ENCODE measurements around the gene ATP6V1D. TPM values are rescaled to one million over a fixed set of nuclear protein-coding genes. Genes with fewer than 3 reads are reported as not detected.

ATP6V1D gene
- total RNA-seq, 1 experiment from 2014 or later = 38.5 TPM

DNA sequence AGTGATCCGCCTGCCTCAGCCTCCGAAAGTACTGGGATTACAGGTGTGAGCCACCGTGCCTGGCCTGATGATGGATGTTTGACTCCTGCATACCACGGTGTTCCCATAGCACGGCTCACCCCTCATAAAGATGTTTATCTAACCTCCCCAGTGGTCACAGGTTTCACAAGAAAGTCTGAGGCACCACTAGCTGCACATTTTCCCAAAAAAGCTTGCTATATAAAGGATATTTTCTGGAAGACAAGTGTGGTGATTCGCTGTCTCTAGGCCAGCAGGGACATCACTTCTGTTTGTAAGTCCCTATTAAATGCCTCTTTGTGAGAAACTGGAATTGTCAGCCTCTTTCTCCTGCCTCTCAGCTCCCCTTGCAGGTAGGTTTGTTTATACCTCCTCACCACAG lies 34.1 kb upstream of the ATP6V1D start:
- ATAC-seq (no peak), DNase-seq (ENCODE audit: low read depth, low spot score) (no peak)
- BruUV-seq (replicated peaks) = no TSS peak
- TF ChIP-seq, protein P1, sequence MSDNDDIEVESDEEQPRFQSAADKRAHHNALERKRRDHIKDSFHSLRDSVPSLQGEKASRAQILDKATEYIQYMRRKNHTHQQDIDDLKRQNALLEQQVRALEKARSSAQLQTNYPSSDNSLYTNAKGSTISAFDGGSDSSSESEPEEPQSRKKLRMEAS (IDR thresholded peaks at IDR 0.05) = no peak
- TF ChIP-seq RAD21 (IDR thresholded peaks at IDR 0.05; ENCODE audit: low read depth) (no peak), REST (IDR thresholded peaks at IDR 0.05; ENCODE audit: low read depth) (no peak), EGR1 (IDR thresholded peaks at IDR 0.05; ENCODE audit: low read depth) (no peak), ZFX (IDR thresholded peaks at IDR 0.05) (no peak), SP1 (IDR thresholded peaks at IDR 0.05; ENCODE audit: low read depth) (no peak), JUND (IDR thresholded peaks at IDR 0.05) (no peak), SRF (IDR thresholded peaks at IDR 0.05; ENCODE audit: low read depth) (no peak), POLR2AphosphoS5 (IDR thresholded peaks at IDR 0.05; ENCODE audit: low read depth, low read length) (no peak), CTCF (IDR thresholded peaks at IDR 0.05 in 2 of 3, conservative IDR thresholded peaks at IDR 0.05 in 1 of 3; ENCODE audit: borderline replicate concordance in 1 of 3, insufficient read depth in 1 of 3, low read depth in 2 of 3, low read length in 2 of 3) (no peak), EZH2phosphoT487 (IDR thresholded peaks at IDR 0.05; ENCODE audit: borderline replicate concordance) (no peak), EZH2 (IDR thresholded peaks at IDR 0.05) (no peak), SIN3A (IDR thresholded peaks at IDR 0.05; ENCODE audit: low read depth) (no peak), FOSL1 (IDR thresholded peaks at IDR 0.05; ENCODE audit: low read depth) (no peak)
- TF ChIP-seq, protein P2, sequence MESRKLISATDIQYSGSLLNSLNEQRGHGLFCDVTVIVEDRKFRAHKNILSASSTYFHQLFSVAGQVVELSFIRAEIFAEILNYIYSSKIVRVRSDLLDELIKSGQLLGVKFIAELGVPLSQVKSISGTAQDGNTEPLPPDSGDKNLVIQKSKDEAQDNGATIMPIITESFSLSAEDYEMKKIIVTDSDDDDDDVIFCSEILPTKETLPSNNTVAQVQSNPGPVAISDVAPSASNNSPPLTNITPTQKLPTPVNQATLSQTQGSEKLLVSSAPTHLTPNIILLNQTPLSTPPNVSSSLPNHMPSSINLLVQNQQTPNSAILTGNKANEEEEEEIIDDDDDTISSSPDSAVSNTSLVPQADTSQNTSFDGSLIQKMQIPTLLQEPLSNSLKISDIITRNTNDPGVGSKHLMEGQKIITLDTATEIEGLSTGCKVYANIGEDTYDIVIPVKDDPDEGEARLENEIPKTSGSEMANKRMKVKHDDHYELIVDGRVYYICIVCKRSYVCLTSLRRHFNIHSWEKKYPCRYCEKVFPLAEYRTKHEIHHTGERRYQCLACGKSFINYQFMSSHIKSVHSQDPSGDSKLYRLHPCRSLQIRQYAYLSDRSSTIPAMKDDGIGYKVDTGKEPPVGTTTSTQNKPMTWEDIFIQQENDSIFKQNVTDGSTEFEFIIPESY (IDR thresholded peaks at IDR 0.05; ENCODE audit: extremely low read depth, insufficient replicate concordance, low read length) = no peak
- Histone ChIP-seq H3K27ac (ENCODE audit: low read depth, low read length) (no peak overlapping the region), H3K79me2 (ENCODE audit: insufficient read depth, low read length) (peaks cover 8% of the 10 kb centered on the region), H3K9me2 (ENCODE audit: insufficient read depth) (no peaks in the 10 kb centered on the region), H2AFZ (ENCODE audit: low read depth, low read length, poor library complexity, severe bottlenecking) (no peak overlapping the region), H3K9ac (ENCODE audit: low read length) (no peak overlapping the region), H3K4me3 (replicated peaks in 1 of 2; ENCODE audit: low read depth in 1 of 2, low read length in 2 of 2) (no peak overlapping the region), H3K27me3 (ENCODE audit: insufficient read depth, low read length) (no peaks in the 10 kb centered on the region), H3K36me3 (ENCODE audit: control insufficient read depth in 1 of 2, insufficient read depth in 2 of 2, low read length in 2 of 2) (peaks cover 26 to 63% of the 10 kb centered on the region in 2 experiments), H4K20me1 (ENCODE audit: insufficient read depth) (no peaks in the 10 kb centered on the region), H3K4me1 (ENCODE audit: control insufficient read depth in 1 of 2, insufficient read depth in 2 of 2, low read length in 2 of 2) (peaks cover 0 to 8% of the 10 kb centered on the region in 2 experiments; a peak in 2 of 4 replicates), H3K4me2 (ENCODE audit: low read length) (no peak overlapping the region), H3K9me3 (ENCODE audit: control insufficient read depth in 1 of 2, insufficient read depth in 1 of 2, low read depth in 1 of 2, low read length in 2 of 2) (no peaks in the 10 kb centered on the region)
- POLR2A ChIA-PET = no interaction called here
- RAD21 ChIA-PET (ENCODE audit: low non-redundant PET in 1 of 2, low total read pairs in 2 of 2, uncharacterized antibody in 2 of 2, unreplicated experiment in 2 of 2) = no interaction called here
- intact Hi-C loops (cut with micrococcal nuclease) = no loop called here
- CTCF ChIA-PET = no interaction called here

Measured in HCT116 (cell line).